ENCODE measurements around the gene EHMT1. TPM values are rescaled to one million over a fixed set of nuclear protein-coding genes. Genes with fewer than 3 reads are reported as not detected.

The EHMT1 gene
- total RNA-seq, 1 experiment from 2014 or later, result 35.9 TPM

DNA sequence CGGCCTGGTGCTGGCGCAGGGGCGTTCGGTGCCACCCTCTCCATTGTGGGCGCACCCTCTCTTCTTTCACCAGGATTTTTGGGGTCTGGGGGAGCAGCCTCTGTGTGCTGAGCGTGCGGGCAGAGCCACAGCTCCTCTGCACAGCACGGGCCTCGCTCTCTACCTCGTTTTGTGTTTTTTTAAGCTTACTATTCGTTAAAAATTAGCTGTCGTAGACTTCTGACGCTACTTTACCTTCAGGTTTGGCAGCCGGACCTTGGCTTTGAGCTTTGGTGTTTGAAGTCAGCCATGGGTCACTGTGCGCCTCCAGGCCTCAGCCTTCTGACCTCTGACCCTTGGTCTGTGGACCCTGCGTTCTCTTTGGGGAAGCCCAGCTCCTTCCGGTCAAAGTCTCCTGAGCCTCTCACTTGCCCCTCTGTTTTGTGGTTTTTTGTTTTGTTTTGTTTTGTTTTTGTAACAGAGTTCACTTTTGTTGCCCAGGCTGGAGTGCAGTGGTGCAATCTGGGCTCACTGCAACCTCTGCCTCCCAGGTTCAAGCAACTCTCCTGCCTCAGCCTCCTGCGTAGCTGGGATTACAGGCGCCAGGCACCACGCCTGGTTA, 170.6 kb downstream of the EHMT1 start:
- Histone ChIP-seq H3K4me3 (ENCODE audit: low read length) (no peak overlapping the region), H4K20me1 (ENCODE audit: insufficient read depth, low read depth, low read length) (no peaks in the 10 kb centered on the region), H3K9me3 (ENCODE audit: low read length) (no peaks in the 10 kb centered on the region), H3K9ac (ENCODE audit: low read length) (no peak overlapping the region), H3K79me2 (ENCODE audit: low read length) (no peaks in the 10 kb centered on the region; the same call in 1 of the 2 replicates), H3K9me2 (replicated peaks; ENCODE audit: insufficient read depth, low read length) (no peaks in the 10 kb centered on the region), H3K27ac (ENCODE audit: low read length) (no peak overlapping the region), H2AFZ (ENCODE audit: low read length) (no peak overlapping the region), H3K27me3 (ENCODE audit: low read length) (no peaks in the 10 kb centered on the region), H3K4me1 (ENCODE audit: low read length) (no peaks in the 10 kb centered on the region), H3K4me2 (ENCODE audit: low read depth, low read length, poor library complexity, severe bottlenecking) (no peak overlapping the region), H3K36me3 (ENCODE audit: insufficient read depth, low read length) (peaks cover 13% of the 10 kb centered on the region)
- DNase-seq, result no peak

DNA sequence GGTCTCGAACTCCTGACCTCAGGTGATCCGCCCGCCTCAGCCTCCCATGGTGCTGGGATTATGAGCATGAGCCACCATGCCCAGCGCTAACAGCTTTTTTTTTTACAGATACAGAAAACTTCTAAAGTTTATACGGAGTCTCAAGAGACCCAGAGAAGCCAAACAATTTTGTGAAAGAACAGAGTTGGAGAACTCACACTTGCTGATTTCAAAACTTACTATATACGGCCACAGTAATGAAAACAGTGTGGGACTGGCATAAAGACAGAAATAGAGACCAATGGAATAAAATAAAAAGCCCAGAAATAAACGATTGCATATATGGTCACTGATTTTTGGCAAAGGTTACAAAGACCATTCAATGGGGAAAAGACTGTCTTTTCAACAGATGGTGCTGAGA, 173.1 kb downstream of the EHMT1 start:
- H3K4me1 ChIP-seq (ENCODE audit: low read length), result no peaks in the 10 kb centered on the region
- no peaks in the 10 kb centered on the region for H3K9me2 ChIP-seq (replicated peaks; ENCODE audit: insufficient read depth, low read length)
- no peaks in the 10 kb centered on the region for H3K9me3 ChIP-seq (ENCODE audit: low read length)
- peaks cover 12% of the 10 kb centered on the region; the same call in 1 of the 2 replicates for H3K36me3 ChIP-seq (ENCODE audit: insufficient read depth, low read length)
- no peak overlapping the region for H3K4me2 ChIP-seq (ENCODE audit: low read depth, low read length, poor library complexity, severe bottlenecking)
- no peak overlapping the region for H2AFZ ChIP-seq (ENCODE audit: low read length)
- no peaks in the 10 kb centered on the region for H3K27me3 ChIP-seq (ENCODE audit: low read length)
- no peak overlapping the region for H3K4me3 ChIP-seq (ENCODE audit: low read length)
- H3K27ac ChIP-seq (ENCODE audit: low read length), result no peak overlapping the region
- no peaks in the 10 kb centered on the region for H3K79me2 ChIP-seq (ENCODE audit: low read length)
- no peaks in the 10 kb centered on the region for H4K20me1 ChIP-seq (ENCODE audit: insufficient read depth, low read depth, low read length)
- DNase-seq, result no peak
- no peak overlapping the region for H3K9ac ChIP-seq (ENCODE audit: low read length)

DNA sequence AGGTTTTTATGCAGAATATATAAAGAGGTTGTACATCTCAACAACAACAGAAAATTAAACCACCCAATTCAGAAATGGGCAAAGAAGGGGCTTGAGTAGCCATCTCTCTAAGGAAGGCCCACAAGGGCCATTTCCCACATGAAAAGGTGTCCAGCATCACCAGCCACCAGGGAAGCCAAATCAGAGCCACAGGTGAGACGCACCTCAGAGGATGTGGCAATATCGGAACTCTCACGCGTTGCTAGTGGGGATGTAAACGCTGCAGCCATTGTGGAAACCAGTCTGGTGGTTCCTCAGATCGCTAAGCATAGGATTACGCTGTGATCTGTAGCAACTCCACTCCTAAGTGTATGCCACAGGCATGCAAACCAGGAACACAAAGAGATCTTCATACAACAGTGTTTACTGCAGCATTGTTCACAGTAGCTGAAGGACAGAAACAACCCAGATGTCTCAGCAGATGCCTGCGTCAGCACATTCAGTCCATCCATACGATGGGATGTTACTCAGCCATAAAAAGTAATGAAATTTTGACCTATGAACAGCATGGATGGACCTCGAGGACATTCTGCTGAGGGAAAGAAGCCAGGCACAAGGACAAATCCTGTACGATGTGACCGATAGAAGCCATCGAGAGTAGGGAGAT, 174.5 kb downstream of the EHMT1 start:
- Histone ChIP-seq H3K4me1 (ENCODE audit: low read length) (no peaks in the 10 kb centered on the region), H3K79me2 (ENCODE audit: low read length) (no peaks in the 10 kb centered on the region), H3K9me2 (replicated peaks; ENCODE audit: insufficient read depth, low read length) (no peaks in the 10 kb centered on the region), H4K20me1 (ENCODE audit: insufficient read depth, low read depth, low read length) (no peaks in the 10 kb centered on the region), H3K27ac (ENCODE audit: low read length) (no peak overlapping the region), H3K4me2 (ENCODE audit: low read depth, low read length, poor library complexity, severe bottlenecking) (no peak overlapping the region), H3K9me3 (ENCODE audit: low read length) (no peaks in the 10 kb centered on the region), H3K9ac (ENCODE audit: low read length) (no peak overlapping the region), H3K27me3 (ENCODE audit: low read length) (no peaks in the 10 kb centered on the region), H3K4me3 (ENCODE audit: low read length) (no peak overlapping the region), H2AFZ (ENCODE audit: low read length) (no peak overlapping the region), H3K36me3 (ENCODE audit: insufficient read depth, low read length) (peaks cover 12% of the 10 kb centered on the region; the same call in 1 of the 2 replicates)
- DNase-seq, result no peak

DNA sequence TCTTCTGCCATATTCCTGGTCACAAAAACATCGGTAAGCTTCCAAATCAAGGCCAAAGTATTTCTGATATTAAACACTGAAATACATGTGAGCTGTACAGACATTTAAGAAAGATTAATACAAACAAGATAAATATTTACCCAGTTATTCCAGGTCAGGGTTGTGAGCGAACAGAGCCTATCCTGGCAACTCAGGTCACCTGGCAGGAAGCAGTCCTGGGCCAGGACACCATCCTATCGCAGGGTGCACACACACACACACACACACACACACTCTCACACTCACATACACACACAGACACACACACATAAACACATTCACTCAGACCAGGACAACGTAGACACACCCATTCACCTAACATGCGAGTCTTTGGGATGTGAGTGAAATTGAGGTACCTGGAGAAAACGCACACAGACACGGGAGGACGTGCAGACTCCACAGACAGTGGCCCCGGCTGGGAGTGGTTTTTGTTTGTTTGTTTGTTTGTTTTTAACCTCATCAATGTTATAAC, 176.4 kb downstream of the EHMT1 start:
- H3K9ac ChIP-seq (ENCODE audit: low read length), result no peak overlapping the region
- H3K4me1 ChIP-seq (ENCODE audit: low read length), result no peaks in the 10 kb centered on the region
- no peak overlapping the region for H3K27ac ChIP-seq (ENCODE audit: low read length)
- no peak overlapping the region for H2AFZ ChIP-seq (ENCODE audit: low read length)
- H3K4me2 ChIP-seq (ENCODE audit: low read depth, low read length, poor library complexity, severe bottlenecking), result no peak overlapping the region
- no peak overlapping the region for H3K4me3 ChIP-seq (ENCODE audit: low read length)
- no peaks in the 10 kb centered on the region for H3K9me3 ChIP-seq (ENCODE audit: low read length)
- no peak for DNase-seq
- peaks cover 11% of the 10 kb centered on the region; the same call in 1 of the 2 replicates for H3K36me3 ChIP-seq (ENCODE audit: insufficient read depth, low read length)
- H3K9me2 ChIP-seq (replicated peaks; ENCODE audit: insufficient read depth, low read length), result no peaks in the 10 kb centered on the region
- no peaks in the 10 kb centered on the region for H3K79me2 ChIP-seq (ENCODE audit: low read length)
- no peaks in the 10 kb centered on the region for H4K20me1 ChIP-seq (ENCODE audit: insufficient read depth, low read depth, low read length)
- no peaks in the 10 kb centered on the region for H3K27me3 ChIP-seq (ENCODE audit: low read length)

DNA sequence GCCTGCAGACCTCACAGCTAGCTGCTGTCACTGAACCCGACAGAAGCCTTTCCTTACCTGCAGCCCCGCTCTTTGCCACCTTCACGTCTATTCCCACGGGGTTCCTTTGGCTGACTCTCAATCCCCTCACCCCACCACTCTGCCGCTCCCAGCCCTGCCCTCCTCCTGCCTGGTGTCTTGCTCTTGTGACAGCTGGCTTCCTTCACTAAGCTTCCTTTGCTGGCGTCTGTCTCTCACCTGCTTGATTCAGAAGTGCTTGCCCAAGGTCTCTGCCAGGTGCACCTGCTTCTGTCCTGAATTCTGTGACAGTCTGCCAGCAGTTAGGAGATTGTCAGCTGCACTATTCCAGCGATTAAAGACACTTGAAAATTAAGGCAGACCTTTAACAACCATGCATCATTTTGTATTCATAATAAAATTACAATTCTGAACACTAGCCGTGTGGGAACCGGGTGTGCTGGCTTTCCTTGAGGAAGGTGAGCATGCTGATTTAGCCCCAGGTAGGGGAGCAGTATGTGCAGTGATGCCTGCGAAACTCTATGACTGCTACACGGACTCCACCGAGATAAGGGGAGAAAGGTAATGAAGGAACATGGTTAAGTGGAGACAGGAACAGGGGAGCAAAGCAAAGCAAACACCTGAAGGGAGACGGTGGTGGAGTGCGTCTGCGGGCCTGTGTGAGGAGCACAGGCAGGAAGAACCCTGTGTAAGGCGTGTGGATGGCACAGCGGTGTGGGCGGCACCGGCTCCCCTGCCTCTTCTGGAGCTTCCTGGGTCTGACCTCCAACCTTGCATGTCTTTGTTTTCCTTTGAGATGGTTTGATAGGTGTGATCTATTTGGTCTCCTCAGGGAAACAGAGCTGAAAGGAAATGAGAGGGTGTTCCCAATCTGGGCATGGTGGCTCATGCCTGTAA, 178.7 kb downstream of the EHMT1 start:
- no peaks in the 10 kb centered on the region for H3K9me2 ChIP-seq (replicated peaks; ENCODE audit: insufficient read depth, low read length)
- peaks cover 6% of the 10 kb centered on the region; the same call in 1 of the 2 replicates for H3K36me3 ChIP-seq (ENCODE audit: insufficient read depth, low read length)
- H3K27ac ChIP-seq (ENCODE audit: low read length), result no peak overlapping the region
- H3K9ac ChIP-seq (ENCODE audit: low read length), result no peak overlapping the region
- no peaks in the 10 kb centered on the region for H4K20me1 ChIP-seq (ENCODE audit: insufficient read depth, low read depth, low read length)
- no peak overlapping the region for H2AFZ ChIP-seq (ENCODE audit: low read length)
- DNase-seq, result no peak
- no peaks in the 10 kb centered on the region for H3K9me3 ChIP-seq (ENCODE audit: low read length)
- H3K79me2 ChIP-seq (ENCODE audit: low read length), result no peaks in the 10 kb centered on the region
- H3K27me3 ChIP-seq (ENCODE audit: low read length), result no peaks in the 10 kb centered on the region
- no peaks in the 10 kb centered on the region for H3K4me1 ChIP-seq (ENCODE audit: low read length)
- no peak overlapping the region for H3K4me3 ChIP-seq (ENCODE audit: low read length)
- no peak overlapping the region for H3K4me2 ChIP-seq (ENCODE audit: low read depth, low read length, poor library complexity, severe bottlenecking)

DNA sequence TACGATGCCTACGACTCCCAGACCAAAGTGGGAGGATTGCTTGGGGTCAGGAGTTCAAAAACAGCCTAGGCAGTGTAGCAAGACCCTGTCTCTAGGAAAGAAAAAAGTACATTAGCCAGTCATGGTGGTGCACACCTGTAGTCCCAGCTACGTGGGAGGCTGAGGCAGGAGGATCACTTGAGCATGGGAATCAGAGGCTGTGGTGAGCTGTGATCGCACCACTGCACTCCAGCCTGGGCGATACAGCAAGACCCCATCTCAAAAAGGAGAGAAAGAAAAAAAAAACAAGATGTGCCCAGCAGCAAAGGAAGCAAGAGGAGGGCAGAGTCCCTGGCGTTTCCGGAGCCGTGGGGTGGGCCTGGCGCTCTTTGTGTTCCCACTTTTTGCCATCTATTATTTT, 179.3 kb downstream of the EHMT1 start:
- H3K4me3 ChIP-seq (ENCODE audit: low read length), result no peak overlapping the region
- DNase-seq, result no peak
- H3K4me2 ChIP-seq (ENCODE audit: low read depth, low read length, poor library complexity, severe bottlenecking), result no peak overlapping the region
- no peaks in the 10 kb centered on the region for H3K9me2 ChIP-seq (replicated peaks; ENCODE audit: insufficient read depth, low read length)
- no peaks in the 10 kb centered on the region for H4K20me1 ChIP-seq (ENCODE audit: insufficient read depth, low read depth, low read length)
- H2AFZ ChIP-seq (ENCODE audit: low read length), result no peak overlapping the region
- H3K9me3 ChIP-seq (ENCODE audit: low read length), result no peaks in the 10 kb centered on the region
- H3K4me1 ChIP-seq (ENCODE audit: low read length), result no peaks in the 10 kb centered on the region
- H3K9ac ChIP-seq (ENCODE audit: low read length), result no peak overlapping the region
- H3K79me2 ChIP-seq (ENCODE audit: low read length), result no peaks in the 10 kb centered on the region
- no peaks in the 10 kb centered on the region for H3K27me3 ChIP-seq (ENCODE audit: low read length)
- peaks cover 6% of the 10 kb centered on the region; the same call in 1 of the 2 replicates for H3K36me3 ChIP-seq (ENCODE audit: insufficient read depth, low read length)
- no peak overlapping the region for H3K27ac ChIP-seq (ENCODE audit: low read length)

DNA sequence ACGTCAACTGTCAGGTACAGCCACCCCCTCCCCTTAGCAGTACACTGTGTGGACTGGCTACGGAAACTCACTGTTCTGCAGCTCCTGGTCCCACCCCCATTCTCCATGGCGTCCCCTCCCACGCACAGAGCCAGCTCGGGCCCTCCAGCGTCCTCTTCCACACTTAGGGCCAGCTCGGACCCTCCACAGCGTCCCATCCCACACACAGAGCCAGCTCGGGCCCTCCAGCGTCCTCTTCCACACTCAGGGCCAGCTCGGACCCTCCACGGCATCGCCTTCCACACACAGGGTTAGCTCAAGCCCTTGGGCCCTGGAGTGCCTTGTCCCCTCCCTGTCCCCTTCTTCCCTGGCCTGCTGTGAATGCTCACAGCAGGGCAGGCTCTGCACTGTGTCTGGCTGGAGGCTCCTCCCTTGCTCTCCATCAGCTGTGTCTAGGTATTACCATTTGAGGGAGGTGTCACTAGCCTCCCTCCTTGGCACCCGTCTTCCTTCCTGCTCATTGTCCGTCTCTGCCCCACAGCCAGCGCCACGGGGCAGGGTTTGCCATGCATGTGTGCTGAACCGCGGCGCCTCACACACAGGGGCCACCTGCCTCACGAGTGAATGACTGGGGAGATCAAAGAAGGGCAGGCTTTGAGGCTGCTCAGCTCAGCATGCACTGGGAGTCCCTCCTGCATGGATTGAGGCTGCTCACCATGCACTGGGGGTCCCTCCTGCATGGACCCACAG, 180.3 kb downstream of the EHMT1 start:
- H2AFZ ChIP-seq (ENCODE audit: low read length), result no peak overlapping the region
- no peaks in the 10 kb centered on the region for H3K9me2 ChIP-seq (replicated peaks; ENCODE audit: insufficient read depth, low read length)
- no peak overlapping the region for H3K9ac ChIP-seq (ENCODE audit: low read length)
- no peak for DNase-seq
- H3K4me1 ChIP-seq (ENCODE audit: low read length), result no peaks in the 10 kb centered on the region
- no peak overlapping the region for H3K27ac ChIP-seq (ENCODE audit: low read length)
- H3K4me2 ChIP-seq (ENCODE audit: low read depth, low read length, poor library complexity, severe bottlenecking), result no peak overlapping the region
- no peaks in the 10 kb centered on the region for H3K79me2 ChIP-seq (ENCODE audit: low read length)
- H3K9me3 ChIP-seq (ENCODE audit: low read length), result no peaks in the 10 kb centered on the region
- H3K36me3 ChIP-seq (ENCODE audit: insufficient read depth, low read length), result peaks cover 6% of the 10 kb centered on the region; the same call in 1 of the 2 replicates
- no peaks in the 10 kb centered on the region for H3K27me3 ChIP-seq (ENCODE audit: low read length)
- no peaks in the 10 kb centered on the region for H4K20me1 ChIP-seq (ENCODE audit: insufficient read depth, low read depth, low read length)
- H3K4me3 ChIP-seq (ENCODE audit: low read length), result no peak overlapping the region

Data from Karpas-422 (cell line).